Neural progenitor cell (in vitro differentiated cells): ENCODE data around the gene GNRHR. TPM values are rescaled to one million over a fixed set of nuclear protein-coding genes. Genes with fewer than 3 reads are reported as not detected.

Source experiments
- DNase-seq: peaks from one replicate; pipeline ENCODE4 v3.0.0-alpha.2; 2016; ENCODE audit warnings: low spot score
- H2AFZ ChIP-seq: fragments of 200-600 bp; sonication (generic); replicated peaks from 2 replicates; pipeline ENCODE4 v1.6.1; 2016; ENCODE audit warnings: antibody characterized with exemption
- H3F3A ChIP-seq: fragments of 200-600 bp; sonication (generic); 2 replicates; pipeline ENCODE4 v1.6.1; 2016; ENCODE audit warnings: antibody characterized with exemption, low read depth
- H3K27ac ChIP-seq: fragments of 200-600 bp; sonication (generic); 2 replicates; pipeline ENCODE4 v1.5.1; 2016; ENCODE audit warnings: mild to moderate bottlenecking
- H3K27me3 ChIP-seq: fragments of 200-600 bp; sonication (generic); 2 replicates; pipeline ENCODE4 v1.6.1; 2016; ENCODE audit warnings: mild to moderate bottlenecking, moderate library complexity
- H3K36me3 ChIP-seq: fragments of 200-600 bp; sonication (generic); 2 replicates; pipeline ENCODE4 v1.5.1; 2016
- H3K4me1 ChIP-seq: fragments of 200-600 bp; sonication (generic); 2 replicates; pipeline ENCODE4 v1.6.1; 2016; ENCODE audit warnings: mixed run types
- H3K4me2 ChIP-seq: fragments of 200-600 bp; sonication (generic); 2 replicates; pipeline ENCODE4 v1.6.1; 2016
- H3K4me3 ChIP-seq: fragments of 200-600 bp; sonication (generic); 2 replicates; pipeline ENCODE4 v1.5.1; 2016
- H3K79me2 ChIP-seq: fragments of 200-600 bp; sonication (generic); 2 replicates; pipeline ENCODE4 v1.6.1; 2016; ENCODE audit warnings: low read depth
- H3K9ac ChIP-seq: fragments of 200-600 bp; sonication (generic); 2 replicates; pipeline ENCODE4 v1.6.1; 2016
- H3K9me3 ChIP-seq: fragments of 200-600 bp; sonication (generic); 2 replicates; pipeline ENCODE4 v1.5.1; 2016; ENCODE audit warnings: low read depth
- H4K20me1 ChIP-seq: fragments of 200-600 bp; sonication (generic); 2 replicates; pipeline ENCODE4 v1.6.1; 2016; ENCODE audit warnings: low read depth
- H3K27ac Mint-ChIP-seq: 3 replicates; pipeline ENCODE4 v1.8.0; 2021; ENCODE audit warnings: mixed read lengths
- H3K27me3 Mint-ChIP-seq: 2 replicates; pipeline ENCODE4 v1.8.0; 2022; ENCODE audit warnings: low read depth, mild to moderate bottlenecking, inconsistent platforms, moderate library complexity, mixed read lengths; ENCODE audit not compliant: insufficient read depth
- H3K36me3 Mint-ChIP-seq: 3 replicates; pipeline ENCODE4 v1.8.0; 2021; ENCODE audit warnings: mixed read lengths
- H3K4me1 Mint-ChIP-seq: 3 replicates; pipeline ENCODE4 v1.8.0; 2021; ENCODE audit warnings: mixed read lengths
- H3K4me3 Mint-ChIP-seq: 3 replicates; pipeline ENCODE4 v1.8.0; 2021; ENCODE audit warnings: mild to moderate bottlenecking, moderate library complexity, mixed read lengths
- H3K9me3 Mint-ChIP-seq: 3 replicates; pipeline ENCODE4 v1.8.0; 2020; ENCODE audit warnings: mixed read lengths
- EZH2 ChIP-seq: fragments of 200-600 bp; sonication (generic); IDR thresholded peaks from 2 replicates; pipeline ENCODE4 v1.6.1; 2017; ENCODE audit warnings: antibody characterized with exemption, mild to moderate bottlenecking, moderate library complexity
- EZH2phosphoT487 ChIP-seq: fragments of 200-600 bp; sonication (generic); IDR thresholded peaks from 2 replicates; pipeline ENCODE4 v1.6.1; 2017; ENCODE audit warnings: antibody characterized with exemption
- total RNA-seq: library from RNA; depleted of rRNA; stranded (reverse); fragments of >200 nt; gene quantifications from 2 replicates; pipeline ENCODE4 v1.2.3, GENCODE V29; 2015; ENCODE audit warnings: low replicate concordance
- TF ChIP-seq, protein P1 (sequence below): fragments of 200-600 bp; sonication (generic); IDR thresholded peaks from 2 replicates; pipeline ENCODE4 v1.5.1; 2017; ENCODE audit warnings: antibody characterized with exemption, mild to moderate bottlenecking

GNRHR gene, protein sequence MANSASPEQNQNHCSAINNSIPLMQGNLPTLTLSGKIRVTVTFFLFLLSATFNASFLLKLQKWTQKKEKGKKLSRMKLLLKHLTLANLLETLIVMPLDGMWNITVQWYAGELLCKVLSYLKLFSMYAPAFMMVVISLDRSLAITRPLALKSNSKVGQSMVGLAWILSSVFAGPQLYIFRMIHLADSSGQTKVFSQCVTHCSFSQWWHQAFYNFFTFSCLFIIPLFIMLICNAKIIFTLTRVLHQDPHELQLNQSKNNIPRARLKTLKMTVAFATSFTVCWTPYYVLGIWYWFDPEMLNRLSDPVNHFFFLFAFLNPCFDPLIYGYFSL
- total RNA-seq: not detected in 2 replicates

DNA sequence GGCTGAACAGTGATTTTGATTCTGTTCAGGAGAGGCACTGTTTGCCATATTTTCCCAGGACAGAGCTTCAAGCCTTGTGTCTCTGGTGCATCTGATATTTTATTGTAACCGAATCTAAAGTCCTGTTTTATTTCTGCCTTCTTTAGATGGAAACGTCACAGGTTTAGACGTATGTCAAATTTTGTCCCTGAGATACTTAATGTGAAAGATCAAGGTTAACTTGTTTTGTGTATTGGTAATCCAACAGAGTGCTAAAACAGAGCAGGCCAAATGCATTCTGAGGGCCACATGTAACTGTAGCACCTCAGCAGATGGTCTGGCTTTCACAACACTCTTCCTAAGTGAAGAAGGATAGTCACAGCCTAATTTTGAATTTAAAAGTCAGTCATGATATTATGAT lies at the start of gene GNRHR:
GNRHR (minus strand) TSS at position 101 of the 400 bp plus-strand sequence; CDS start at position 48, 53 bp downstream.
- H3K9me3 ChIP-seq: no peaks in the 10 kb centered on the region
- H3K9ac ChIP-seq: no peak within 1 kb of the TSS
- Mint-ChIP-seq H3K9me3 (no peaks in the 10 kb centered on the region), H3K4me1 (peaks cover 14% of the 10 kb centered on the region), H3K4me3 (no peak within 1 kb of the TSS), H3K27me3 (no peaks in the 10 kb centered on the region), H3K27ac (no peak within 1 kb of the TSS), H3K36me3 (no peaks in the 10 kb centered on the region)
- no peak within 1 kb of the TSS for H3K27ac ChIP-seq
- no peaks in the 10 kb centered on the region for H3K36me3 ChIP-seq
- H3K27me3 ChIP-seq: no peaks in the 10 kb centered on the region
- TF ChIP-seq, protein P1, sequence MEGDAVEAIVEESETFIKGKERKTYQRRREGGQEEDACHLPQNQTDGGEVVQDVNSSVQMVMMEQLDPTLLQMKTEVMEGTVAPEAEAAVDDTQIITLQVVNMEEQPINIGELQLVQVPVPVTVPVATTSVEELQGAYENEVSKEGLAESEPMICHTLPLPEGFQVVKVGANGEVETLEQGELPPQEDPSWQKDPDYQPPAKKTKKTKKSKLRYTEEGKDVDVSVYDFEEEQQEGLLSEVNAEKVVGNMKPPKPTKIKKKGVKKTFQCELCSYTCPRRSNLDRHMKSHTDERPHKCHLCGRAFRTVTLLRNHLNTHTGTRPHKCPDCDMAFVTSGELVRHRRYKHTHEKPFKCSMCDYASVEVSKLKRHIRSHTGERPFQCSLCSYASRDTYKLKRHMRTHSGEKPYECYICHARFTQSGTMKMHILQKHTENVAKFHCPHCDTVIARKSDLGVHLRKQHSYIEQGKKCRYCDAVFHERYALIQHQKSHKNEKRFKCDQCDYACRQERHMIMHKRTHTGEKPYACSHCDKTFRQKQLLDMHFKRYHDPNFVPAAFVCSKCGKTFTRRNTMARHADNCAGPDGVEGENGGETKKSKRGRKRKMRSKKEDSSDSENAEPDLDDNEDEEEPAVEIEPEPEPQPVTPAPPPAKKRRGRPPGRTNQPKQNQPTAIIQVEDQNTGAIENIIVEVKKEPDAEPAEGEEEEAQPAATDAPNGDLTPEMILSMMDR: no peak
- TF ChIP-seq EZH2 (no peak), EZH2phosphoT487 (no peak)
- H2AFZ ChIP-seq: no peak within 1 kb of the TSS
- H3F3A ChIP-seq: peaks cover 12% of the 10 kb centered on the region
- no peaks in the 10 kb centered on the region for H3K79me2 ChIP-seq
- H4K20me1 ChIP-seq: no peaks in the 10 kb centered on the region
- no peak within 1 kb of the TSS for H3K4me3 ChIP-seq
- no peak within 1 kb of the TSS for H3K4me2 ChIP-seq
- H3K4me1 ChIP-seq: peaks cover 14% of the 10 kb centered on the region
- no peak for DNase-seq

DNA sequence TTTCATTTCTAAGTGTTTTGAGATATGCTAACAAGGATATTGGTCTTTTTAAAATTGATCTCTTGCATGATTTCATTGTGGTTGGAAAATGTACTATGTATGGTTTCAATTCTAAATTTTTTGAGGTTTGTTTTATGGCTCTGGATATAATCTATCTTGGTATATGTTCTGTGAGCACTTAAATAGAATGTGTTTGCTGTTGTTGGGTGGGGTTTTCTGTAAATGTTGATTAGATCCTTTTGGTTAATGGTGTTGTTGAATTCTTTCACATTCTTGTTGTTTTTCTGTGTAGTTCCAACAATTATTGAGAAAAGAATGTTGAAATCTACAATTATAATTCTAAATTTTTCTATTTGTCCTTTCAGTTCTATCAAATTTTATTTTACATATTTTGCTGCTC lies 42.6 kb upstream of the GNRHR start:
- no peaks in the 10 kb centered on the region for H3K27me3 ChIP-seq
- Mint-ChIP-seq H3K4me3 (no peak overlapping the region), H3K4me1 (no peaks in the 10 kb centered on the region), H3K9me3 (no peaks in the 10 kb centered on the region), H3K27me3 (peaks cover 2% of the 10 kb centered on the region), H3K36me3 (no peaks in the 10 kb centered on the region), H3K27ac (no peak overlapping the region)
- no peak overlapping the region for H3K4me3 ChIP-seq
- no peak for DNase-seq
- H3K36me3 ChIP-seq: no peaks in the 10 kb centered on the region
- no peak overlapping the region for H3K4me2 ChIP-seq
- no peaks in the 10 kb centered on the region for H3F3A ChIP-seq
- no peaks in the 10 kb centered on the region for H3K79me2 ChIP-seq
- no peak overlapping the region for H3K9ac ChIP-seq
- no peaks in the 10 kb centered on the region for H3K4me1 ChIP-seq
- H4K20me1 ChIP-seq: no peaks in the 10 kb centered on the region
- H3K9me3 ChIP-seq: no peaks in the 10 kb centered on the region
- no peak overlapping the region for H2AFZ ChIP-seq
- no peak overlapping the region for H3K27ac ChIP-seq
- TF ChIP-seq EZH2phosphoT487: no peak
- TF ChIP-seq, protein P1: no peak
- no peak for TF ChIP-seq EZH2

DNA sequence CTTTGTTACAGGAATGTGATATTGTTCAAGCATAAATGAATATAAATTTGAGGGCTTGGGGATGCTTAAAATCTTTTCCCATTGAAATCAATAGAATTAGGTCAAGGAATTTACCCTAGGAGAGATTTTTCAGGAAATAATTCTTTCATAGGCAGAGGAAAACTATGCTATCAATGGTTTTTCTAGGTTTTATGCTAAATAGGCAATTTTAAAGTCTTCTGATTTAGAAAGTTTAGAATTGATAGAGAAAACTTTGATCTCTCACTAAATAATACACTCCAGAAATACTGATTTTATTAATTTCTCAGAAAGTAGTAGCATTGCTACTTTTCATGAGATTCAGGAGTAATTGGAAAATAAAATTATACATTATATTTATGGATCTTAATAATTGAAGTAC lies 36.5 kb upstream of the GNRHR start:
- Mint-ChIP-seq H3K4me1 (no peaks in the 10 kb centered on the region), H3K27ac (no peak overlapping the region), H3K27me3 (peaks cover under 1% of the 10 kb centered on the region), H3K9me3 (no peaks in the 10 kb centered on the region), H3K36me3 (no peaks in the 10 kb centered on the region), H3K4me3 (no peak overlapping the region)
- Histone ChIP-seq H3K9me3 (no peaks in the 10 kb centered on the region), H3K4me3 (no peak overlapping the region), H3K79me2 (no peaks in the 10 kb centered on the region), H3K27me3 (no peaks in the 10 kb centered on the region), H3K36me3 (no peaks in the 10 kb centered on the region), H3K27ac (no peak overlapping the region), H2AFZ (no peak overlapping the region), H3K9ac (no peak overlapping the region), H3K4me1 (no peaks in the 10 kb centered on the region), H4K20me1 (no peaks in the 10 kb centered on the region), H3K4me2 (no peak overlapping the region), H3F3A (no peaks in the 10 kb centered on the region)
- TF ChIP-seq, protein P1: no peak
- TF ChIP-seq EZH2 (no peak), EZH2phosphoT487 (no peak)
- no peak for DNase-seq
